Measurements from ENCODE around the gene CDCA4.
A peak's percentile ranks its signal among the peaks of the same experiment; 100 is the strongest.
"Not testable (repeated sequence)": the region's sequence is repeated elsewhere in the genome, so short reads cannot be mapped to it uniquely, and the experiment has no call there.

The CDCA4 gene

DNA sequence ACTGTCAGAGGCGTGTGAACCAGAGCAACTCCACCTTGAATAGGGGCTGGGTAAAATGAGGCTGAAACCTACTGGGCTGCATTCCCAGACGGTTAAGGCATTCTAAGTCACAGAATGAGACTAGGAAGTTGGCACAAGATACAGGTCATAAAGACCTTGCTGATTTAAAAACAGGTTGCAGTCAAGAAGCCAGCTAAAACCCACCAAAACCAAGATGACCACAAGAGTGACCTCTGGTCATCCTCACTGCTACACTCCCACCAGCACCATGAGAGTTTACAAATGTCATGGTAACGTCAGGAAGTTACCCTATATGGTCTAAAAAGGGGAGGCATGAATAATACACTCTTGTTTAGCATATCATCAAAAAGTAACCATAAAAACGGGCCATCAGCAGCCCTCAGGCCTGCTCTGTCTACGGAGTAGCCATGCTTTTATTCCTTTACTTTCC, 11.6 kb upstream of the CDCA4 start:
- DNase-seq = not testable (repeated sequence)

DNA sequence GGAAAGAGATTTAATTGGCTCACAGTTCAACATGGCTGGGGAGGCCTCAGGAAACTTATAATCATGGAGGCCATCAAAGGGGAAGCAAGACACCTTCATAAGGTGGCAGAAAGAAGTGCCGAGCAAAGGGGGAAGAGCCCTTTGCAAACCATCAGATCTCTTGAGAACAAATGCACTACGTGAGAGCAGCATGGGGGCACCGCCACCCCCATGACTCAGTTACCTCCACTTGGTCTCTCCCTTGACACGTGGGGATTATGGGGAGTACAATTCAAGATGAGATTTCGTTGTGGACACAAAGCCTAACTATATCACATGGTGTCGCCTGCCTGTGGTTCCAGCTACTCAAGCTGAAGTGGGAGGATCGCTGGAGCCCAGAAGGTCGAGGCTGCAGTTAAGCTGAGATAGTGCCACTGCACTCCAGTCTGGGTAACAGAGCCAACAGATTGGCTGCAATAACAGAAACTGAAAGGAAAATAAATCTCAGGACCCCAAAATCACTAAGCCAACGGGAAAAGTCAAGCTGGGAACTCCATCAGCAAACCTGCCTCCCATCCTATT, 10.0 kb upstream of the CDCA4 start:
- no peak for DNase-seq

DNA sequence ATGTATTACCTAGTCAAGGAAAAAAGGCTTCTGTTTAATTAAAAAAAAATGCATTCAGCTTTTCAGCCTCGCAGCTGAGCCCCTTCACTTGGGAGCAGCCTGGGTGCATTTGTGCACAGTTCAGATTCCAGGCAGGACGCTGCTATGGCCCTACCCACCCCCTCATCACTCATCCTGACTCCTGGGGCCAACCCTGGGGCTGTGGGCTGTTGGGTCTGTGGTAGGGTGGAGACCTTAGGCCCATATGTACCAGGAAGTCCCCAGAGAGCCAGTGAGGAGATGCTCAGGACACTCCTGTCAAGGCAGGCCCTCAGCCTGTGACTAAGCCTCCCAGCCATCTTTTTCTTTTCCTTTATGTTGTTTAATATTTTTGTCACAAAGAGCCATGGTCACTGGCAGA, 9.3 kb upstream of the CDCA4 start:
- DNase-seq = no peak

DNA sequence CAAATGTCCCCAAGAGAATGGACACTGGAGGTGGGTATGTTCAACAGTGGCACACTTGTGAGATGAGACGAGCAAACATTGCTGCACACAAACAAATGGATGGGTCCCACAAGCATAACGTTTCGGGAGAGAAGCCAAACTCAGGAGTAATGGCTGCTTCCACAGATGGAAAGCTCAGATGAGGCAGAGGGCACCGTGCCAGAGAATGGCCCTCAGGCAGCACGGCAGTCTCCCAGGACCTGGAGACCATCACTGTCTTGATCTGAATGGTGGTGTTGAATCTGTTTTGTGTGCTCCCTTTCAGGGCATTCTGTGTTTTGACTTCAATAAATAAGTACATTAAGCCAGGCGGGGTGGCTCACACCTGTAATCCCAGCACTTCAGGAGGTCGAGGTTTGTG, 8.5 kb upstream of the CDCA4 start:
- DNase-seq = no peak

DNA sequence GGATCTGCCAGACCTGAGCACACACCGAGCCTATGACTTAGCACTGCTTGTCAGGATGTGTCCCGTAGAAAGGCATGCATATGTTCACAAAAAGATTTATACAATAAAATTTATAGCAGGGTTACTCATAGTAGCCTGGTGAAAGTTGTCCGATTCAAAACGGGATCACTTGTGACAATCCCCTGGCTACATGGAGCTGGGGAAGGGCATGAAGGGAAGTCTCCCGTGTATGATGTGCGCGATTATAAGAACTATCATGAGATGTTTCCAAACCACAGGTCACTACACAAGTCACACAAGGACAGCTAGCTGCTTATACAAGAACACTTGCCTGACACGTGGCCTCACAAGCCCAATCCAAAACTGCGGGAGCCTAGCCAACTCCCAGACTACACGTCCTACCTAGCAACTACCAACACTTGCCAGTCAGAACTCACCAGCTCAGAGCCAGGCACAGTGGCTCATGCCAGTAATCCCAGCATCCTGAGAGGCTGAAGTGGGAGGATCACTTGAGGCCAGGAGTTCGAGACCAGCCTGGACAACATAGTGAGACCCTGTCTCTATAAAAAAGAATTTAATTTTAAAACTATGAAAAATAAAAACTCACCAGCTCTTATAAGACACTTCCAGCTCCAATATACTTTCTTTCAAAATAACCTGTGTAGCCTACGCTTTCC, 7.5 kb upstream of the CDCA4 start:
- DNase-seq = no peak

DNA sequence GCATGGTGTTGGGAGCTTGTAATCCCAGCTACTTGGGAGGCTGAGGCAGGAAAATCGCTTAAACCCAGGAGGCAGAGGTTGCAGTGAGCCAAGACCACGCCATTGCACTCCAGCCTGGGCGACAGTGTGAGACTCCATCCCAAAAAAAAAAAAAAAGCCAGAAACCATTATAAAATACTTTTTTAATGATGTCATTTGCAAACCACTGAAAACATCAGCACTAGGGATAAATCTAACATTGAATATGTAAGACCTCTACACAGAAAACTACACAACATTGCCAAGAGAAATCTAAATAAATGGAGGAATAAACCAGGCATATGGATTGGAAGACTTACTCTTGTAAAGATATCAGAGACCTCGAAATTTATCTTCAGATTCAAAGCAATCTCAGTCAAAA, 6.8 kb upstream of the CDCA4 start:
- not testable (repeated sequence) for DNase-seq

DNA sequence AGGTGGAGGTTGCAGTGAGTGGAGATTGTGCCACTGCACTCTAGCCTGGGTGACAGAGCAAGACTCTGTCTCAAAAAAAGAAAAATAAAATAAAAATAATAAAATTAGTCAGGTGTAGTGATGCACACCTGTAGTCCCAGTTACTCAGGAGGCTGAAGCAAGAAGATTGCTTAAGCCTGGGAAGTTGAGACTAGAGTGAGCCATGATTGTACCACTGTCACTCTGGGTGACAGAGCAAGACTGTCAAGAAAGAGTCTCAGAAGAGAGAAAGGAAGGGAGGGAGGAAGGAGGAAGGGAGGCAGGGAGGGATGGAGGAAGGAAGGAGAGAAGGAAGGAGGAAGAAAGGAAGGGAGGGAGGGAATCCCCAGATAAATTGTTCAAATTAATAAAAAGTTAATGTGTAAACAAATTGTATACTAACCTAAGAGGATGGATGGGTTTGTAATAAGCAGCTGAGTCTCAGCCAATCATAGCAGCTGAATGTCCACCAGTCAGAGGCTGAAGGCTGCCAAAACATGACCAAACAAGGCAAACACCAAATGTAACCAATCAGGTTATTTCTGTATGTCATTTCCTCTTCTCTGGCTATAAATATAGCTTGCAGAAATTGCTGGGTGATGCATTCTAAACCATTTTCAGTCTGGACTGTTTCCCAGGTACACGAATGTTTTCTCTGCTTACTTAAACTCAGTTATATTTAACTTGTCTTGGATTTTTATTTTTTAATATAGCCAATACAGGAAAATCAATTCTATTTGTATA, 6.1 kb upstream of the CDCA4 start:
- DNase-seq = peak; percentile 44

DNA sequence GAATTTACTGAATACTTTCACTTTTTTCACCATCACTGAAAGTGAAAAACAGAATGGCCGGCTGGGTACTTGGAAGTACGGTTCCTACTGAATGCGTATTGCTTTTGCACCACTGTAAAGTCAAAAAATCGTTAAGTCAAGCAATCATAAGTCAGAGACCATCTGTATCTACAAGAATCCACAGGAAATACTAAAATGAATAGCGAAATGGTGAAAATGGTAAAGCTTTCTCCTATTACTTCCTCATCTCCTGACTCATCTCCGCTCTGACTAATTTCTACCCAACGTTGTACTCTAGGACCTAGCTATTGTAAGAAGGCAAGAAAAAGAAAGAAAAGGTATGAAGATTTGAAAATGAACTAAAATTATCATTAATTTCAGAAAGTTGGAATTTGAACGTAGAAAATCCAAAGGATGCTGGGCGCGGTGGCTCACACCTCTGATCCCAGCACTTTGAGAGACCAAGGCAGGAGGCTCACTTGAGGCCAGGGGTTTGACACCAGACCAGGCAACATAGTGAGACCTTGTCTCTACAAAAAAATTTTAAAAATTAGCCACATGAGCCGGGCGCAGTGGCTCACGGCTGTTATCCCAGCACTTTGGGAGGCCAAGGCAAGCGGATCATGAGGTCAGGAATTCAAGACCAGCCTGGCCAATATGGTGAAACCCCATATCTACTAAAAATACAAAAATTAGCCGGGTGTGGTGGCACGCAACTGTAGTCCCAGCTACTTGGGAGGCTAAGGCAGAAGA, 5.3 kb upstream of the CDCA4 start:
- no peak for DNase-seq

DNA sequence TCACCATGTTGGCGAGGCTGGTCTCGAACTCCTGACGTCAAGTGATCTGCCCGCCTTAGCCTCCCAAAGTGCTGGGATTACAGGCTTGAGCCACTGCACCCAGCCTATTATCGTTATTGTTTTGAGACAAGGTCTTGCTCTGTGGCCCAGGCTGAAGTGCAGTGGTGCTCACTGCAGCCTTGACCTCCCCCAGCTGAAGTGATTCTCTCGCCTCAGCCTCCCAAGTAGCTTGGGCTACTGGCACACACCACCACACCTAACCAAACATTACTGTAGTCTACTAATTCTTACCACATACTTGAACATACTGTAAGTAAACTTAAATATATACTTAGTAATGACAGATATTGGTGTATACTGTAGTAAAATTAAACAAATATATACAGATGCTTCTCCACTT, 4.5 kb upstream of the CDCA4 start:
- DNase-seq = no peak

DNA sequence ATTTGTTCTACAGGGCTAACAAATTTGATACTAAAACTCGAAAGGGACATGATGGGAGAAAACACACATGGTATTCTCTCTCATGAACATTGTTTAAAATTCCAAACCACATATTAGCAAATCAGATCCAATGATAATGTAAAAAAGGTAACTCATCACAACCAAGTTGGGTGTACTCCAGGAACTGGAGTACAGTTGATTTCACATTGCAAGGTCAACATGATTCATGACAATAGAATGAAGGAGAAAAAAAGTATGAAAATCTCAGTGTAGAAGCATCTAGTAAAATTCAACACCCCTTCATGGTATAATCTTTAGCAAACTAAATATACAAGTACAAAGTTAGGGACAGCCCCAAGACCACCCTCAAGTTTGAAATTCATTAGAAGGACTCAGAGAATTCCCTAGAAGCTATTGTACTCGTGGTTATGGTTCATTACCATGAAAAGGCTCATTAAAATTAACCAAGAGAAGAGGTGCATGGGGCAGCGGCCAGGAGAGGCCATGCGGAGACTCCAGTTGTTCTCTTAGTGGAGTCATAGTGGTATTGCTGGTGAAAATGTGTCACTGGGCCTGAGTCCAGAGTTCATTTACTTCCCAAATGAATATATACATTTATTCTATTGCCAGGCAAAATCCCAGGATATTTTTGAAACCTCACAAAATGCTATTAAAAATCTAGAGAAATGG, 3.1 kb upstream of the CDCA4 start:
- DNase-seq = no peak

DNA sequence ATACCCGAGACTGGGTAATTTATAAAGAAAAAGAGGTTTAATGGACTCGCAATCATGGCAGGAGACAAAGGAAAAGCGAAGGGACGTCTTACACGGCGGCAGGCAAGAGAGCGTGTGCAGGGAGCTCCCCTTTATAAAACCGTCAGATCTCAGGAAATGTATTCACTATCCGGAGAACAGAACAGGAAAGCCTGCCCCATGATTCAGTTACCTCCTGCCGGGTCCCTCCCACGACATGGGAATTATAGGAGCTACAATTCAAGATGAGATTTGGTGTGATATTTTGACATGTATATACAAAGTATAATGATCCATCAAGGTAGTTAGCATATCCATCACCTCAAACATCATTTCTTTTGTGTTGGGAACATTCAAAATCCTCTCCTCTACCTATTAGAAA, 2.3 kb upstream of the CDCA4 start:
- no peak for DNase-seq

DNA sequence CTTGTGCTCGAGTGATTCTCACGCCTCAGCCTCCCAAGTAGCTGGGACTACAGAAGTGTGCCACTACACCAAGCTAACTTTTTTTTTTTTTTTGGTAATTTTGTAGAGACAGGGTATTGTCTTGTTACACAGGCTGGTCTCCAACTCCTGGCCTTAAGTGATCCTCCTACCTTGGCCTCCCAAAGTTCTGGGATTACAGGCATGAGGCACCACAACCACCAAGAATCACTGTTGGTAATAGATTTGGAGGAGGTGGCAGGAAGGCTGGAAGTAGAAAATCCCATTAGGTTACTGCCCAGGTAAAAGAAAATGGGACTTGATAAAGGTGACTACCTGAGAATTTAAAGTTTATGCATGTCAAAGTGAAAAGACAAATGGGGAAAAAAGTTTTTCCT, 1.4 kb upstream of the CDCA4 start:
- DNase-seq = no peak

DNA sequence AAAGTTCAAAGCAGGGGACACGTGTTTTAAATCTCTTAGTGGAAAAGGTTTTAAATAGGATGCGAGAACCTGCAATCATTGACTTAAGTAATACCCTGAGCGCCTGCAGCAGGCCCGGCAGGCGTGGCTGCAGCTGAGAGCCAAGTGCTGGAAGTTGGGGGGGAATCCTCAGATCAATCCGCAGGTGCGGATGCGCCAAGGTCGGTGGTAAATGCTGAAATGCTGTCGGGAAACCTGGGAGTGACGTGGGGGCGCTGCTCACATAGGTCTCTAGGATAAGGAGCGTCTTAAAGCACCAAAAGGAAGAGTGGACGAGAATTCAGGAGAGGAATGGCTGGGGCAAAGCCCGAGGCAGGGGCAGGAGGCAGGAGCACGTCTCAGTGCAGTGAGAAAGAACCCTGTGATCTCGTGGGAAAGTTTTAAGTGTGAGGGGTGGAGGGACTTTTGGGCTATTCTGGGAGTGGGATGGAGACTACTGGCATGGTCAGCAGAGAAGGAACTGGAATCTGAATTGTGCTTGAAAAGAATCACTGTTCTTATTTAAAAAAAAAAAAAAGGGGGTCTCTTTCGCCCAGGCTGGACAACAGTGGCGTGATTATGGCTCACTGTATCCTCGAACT, 883 bp upstream of the CDCA4 start:
- peak; percentile 71 for DNase-seq

DNA sequence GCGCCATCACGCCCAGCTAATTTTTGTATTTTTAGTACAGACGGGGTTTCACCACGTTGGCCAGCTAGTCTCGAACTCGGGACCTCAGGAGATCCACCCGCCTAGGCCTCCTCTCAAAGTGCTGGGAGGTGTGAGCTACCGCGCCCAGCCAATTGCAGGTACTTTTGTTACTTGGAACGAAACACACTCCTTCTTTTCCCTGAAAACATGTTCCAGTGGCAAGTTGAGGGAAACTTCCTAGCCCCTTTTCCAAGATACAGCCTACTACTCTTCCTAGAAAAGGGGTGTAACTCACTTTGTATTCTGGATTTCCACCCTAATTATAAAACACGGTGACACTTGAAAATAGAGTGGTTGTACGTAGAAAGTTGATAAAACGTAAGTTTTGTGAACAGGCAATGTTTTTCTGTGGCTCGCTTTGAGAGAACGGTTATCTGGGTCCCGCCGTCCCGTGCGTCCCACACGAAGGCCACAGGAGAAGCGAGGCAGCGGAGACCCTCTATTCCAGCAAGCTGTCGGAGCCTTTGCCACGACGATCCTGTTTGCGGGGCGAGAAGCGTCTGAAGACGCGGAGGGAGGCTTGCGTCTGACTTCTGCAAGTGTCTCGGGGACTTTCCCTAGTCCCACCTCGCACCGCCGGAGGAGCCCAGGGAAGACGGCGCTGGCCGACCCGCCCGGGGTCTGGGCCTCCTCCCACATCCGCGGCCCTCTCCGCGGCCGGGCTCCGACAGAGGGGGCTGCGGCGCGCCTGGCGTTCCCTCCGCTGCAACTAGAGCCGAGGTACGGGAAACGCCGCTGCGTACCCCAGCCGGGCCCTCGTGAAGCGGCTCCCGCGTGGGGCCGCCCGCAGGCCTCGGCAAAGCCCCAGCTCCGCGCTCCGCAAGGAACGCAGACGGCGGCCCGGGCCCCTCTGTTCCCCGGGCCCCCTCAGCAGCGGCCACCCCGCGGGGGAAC, 745 bp downstream of the CDCA4 start:
- peak; percentile 57 for DNase-seq

DNA sequence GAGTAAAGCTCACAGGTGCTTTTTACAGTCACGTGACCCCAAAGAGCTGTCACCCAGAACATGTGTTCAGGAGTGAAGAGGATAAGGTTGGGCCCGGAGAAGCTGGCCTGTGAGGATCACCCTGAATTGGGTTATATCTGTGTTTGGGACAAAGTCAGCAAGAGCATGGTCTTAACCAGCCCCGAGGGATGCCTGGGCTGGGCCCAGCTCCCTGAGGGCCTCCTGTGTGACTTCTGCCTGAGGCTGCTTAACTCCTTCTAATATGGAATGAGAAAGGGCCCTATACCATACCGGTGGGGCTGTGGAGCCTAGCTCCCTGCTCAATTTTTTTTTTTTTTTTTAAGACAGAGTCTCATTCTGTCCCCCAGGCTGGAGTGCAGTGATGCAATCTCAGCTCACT, 2.5 kb downstream of the CDCA4 start:
- no peak for DNase-seq

DNA sequence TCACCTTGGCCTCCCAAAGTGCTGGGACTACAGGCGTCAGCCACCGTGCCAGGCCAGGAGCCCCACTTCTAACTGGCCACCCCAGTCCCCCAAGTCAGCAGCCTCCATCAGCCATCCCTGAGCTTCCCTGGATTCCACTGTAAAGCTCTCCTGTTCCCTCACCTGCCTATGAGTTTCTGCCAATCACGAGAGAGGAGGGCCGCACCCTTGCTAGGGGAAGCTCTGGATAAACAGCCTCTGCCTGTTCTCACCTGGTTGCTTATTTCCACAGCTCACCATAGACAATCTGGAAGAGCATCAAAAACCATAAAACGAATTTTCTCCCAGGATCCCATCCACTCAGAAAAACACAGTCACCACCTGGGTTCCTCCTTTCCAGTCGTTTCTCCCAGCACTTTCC, 5.0 kb downstream of the CDCA4 start:
- DNase-seq = no peak

DNA sequence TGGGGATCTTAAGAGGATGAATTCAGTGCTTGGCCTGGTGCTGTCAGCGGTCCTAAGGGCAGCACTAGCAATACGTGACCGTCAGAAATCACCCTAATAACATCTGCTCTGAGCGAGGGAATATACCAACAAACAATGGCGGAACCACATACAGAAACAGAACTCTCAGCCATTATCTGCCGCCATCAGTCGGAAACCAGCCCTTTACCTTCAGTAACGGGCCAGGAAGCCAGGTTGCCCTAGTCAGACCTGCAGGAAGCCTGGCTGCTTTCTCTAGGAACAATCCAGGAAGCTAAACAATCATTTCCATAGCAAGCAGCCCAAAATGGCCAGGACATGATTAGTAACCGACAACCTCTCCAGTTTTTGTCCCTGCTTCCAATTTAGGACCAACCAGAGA, 5.6 kb downstream of the CDCA4 start:
- no peak for DNase-seq

DNA sequence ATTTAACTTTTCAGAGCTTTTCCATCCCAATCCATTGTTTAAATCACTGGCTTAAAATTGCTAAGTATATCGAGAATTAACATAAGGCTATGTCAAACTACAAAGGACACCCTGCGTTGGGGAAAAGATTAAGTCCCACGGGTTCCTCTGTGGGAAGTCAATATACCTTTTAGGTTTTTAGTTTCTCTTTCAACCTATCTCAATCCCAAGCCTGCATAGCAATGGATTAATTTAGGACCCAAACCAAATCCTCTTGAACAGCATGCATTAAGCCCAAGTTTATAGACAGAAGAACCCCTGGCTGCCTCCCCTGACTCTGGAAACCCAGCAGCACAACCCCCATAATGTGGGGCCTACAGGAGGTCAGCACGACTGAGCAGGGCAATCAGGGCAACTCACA, 6.3 kb downstream of the CDCA4 start:
- DNase-seq = no peak

DNA sequence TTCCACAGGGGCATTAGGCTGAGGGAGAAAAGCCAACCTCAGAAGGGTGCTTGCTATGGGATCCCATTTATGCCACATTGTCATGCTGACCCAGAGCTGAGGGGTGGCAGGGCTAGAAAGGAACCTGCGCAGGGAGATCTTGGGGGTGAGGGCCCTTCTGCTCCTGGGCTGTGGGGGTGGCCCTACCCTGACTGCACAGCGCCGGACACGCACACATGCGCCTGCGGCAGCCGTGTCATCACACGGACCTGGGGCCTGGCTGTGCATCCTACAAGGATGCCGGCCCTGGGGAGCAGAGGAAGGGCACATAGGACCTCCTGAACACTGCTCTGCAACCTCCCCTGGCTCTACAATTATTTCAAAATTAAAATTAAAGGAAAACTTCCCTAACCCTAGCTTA, 6.9 kb downstream of the CDCA4 start:
- DNase-seq = no peak

DNA sequence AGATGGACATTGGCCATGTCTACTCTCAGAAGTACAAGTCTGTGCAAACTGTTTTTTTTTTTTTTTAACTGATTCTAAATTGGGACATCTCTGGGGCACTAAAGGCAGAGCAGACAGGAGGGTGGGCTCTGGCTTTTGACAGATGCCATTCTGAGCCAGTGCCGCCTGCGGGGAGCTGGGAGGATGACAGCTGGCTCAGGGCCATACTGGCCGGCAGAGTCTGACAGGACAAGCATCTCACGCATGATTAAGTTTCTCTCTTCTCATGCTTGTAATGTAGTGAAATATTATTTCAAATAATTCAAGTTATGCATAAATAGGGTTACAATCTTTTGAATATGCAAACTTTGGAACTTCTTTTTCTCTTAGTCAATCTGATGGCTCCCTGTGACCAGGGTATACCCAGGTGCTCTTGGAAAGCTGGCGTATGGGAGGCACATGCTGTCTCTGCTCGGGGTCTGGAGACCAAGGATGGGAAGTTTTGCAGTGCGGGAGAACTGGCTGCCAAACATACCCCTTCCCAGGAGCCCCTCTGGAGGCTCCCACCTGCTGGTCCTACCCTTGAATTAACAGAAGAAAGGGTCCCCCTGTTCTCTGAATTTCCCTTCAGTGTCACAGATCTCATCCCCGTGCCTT, 7.6 kb downstream of the CDCA4 start:
- DNase-seq = peak; percentile 60
